OCI-LY7 (cell line): ENCODE measurements around the gene FOXD2.

Experiments
- EZH2phosphoT487 ChIP-seq: fragments of 200-600 bp; sonication (generic); IDR thresholded peaks from 2 replicates; pipeline ENCODE4 v1.6.1; 2018; ENCODE audit warnings: low read depth, borderline replicate concordance, mild to moderate bottlenecking, mixed run types, antibody characterized with exemption, low read length, moderate library complexity, mixed read lengths
- TF ChIP-seq, protein P1 (sequence below): fragments of 200-600 bp; sonication (generic); conservative IDR thresholded peaks from 2 replicates; pipeline ENCODE4 v1.5.1; 2014; ENCODE audit warnings: mild to moderate bottlenecking, antibody characterized with exemption, low read length, moderate library complexity, mixed read lengths

DNA sequence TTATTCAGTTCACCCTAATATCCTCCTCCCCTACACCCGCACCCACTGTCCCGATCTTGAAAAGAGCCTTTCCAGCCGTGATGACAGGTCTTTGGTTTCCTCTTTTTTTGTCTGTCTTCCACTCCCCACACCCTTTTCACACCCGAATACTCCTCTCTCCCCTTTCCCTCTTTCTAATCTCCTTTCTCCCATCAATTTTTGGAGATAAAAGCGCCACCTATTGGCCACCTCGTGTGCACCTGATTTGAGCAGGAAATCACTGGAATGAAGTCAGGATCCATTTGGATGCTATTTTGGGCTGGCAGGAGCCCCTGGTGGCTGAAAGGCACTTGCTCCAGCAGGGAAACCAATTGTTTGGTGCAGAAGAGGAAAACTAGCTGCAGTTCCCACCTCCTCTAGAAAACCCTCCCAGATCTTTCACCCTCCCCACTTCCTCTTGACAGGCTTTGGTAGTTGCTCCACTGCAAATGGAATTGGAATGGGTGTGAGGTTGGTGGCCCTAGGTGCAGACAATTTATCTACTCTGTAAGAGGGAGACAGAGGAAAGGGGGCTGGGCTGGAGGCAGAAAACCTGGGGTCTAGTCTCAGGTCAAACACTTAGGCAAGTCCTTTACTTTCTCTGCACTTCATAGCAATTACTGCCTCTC lies 13.4 kb upstream of the FOXD2 start:
- TF ChIP-seq, protein P1, sequence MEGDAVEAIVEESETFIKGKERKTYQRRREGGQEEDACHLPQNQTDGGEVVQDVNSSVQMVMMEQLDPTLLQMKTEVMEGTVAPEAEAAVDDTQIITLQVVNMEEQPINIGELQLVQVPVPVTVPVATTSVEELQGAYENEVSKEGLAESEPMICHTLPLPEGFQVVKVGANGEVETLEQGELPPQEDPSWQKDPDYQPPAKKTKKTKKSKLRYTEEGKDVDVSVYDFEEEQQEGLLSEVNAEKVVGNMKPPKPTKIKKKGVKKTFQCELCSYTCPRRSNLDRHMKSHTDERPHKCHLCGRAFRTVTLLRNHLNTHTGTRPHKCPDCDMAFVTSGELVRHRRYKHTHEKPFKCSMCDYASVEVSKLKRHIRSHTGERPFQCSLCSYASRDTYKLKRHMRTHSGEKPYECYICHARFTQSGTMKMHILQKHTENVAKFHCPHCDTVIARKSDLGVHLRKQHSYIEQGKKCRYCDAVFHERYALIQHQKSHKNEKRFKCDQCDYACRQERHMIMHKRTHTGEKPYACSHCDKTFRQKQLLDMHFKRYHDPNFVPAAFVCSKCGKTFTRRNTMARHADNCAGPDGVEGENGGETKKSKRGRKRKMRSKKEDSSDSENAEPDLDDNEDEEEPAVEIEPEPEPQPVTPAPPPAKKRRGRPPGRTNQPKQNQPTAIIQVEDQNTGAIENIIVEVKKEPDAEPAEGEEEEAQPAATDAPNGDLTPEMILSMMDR = peak; percentile 93
- TF ChIP-seq EZH2phosphoT487 = no peak
